GM19463 (cell line): ENCODE data around the gene PPP2R2B.

ENCODE experiments used
- ATAC-seq: cut with Tn5 transposase; IDR thresholded peaks from one replicate; pipeline ENCODE4 v1.9.1; 2021; ENCODE audit warnings: mild to moderate bottlenecking, moderate library complexity; ENCODE audit not compliant: unreplicated experiment

Gene PPP2R2B

GRCh38 chr5:146789712-146790653 is 88.6 kb downstream of the PPP2R2B start:
- ATAC-seq: no peak

- no peak for ATAC-seq
Observed at GRCh38 chr5:146788898-146789297, 89.7 kb downstream of the PPP2R2B start.

GRCh38 chr5:146785065-146785464 is 93.5 kb downstream of the PPP2R2B start:
- ATAC-seq: no peak

- no peak for ATAC-seq
Observed at GRCh38 chr5:146781157-146781556, 97.4 kb downstream of the PPP2R2B start.

- no peak for ATAC-seq
Observed at GRCh38 chr5:146779211-146779869, 99.2 kb downstream of the PPP2R2B start.

- ATAC-seq: no peak
Observed at GRCh38 chr5:146778795-146779194, 99.8 kb downstream of the PPP2R2B start.

GRCh38 chr5:146778261-146778660 is 100.3 kb downstream of the PPP2R2B start:
- no peak for ATAC-seq

GRCh38 chr5:146772881-146773466 is 105.6 kb downstream of the PPP2R2B start:
- no peak for ATAC-seq

GRCh38 chr5:146770980-146771379 is 107.6 kb downstream of the PPP2R2B start:
- ATAC-seq: no peak

GRCh38 chr5:146770546-146770945 is 108.0 kb downstream of the PPP2R2B start:
- ATAC-seq: no peak

GRCh38 chr5:146767534-146767933 is 111.0 kb downstream of the PPP2R2B start:
- ATAC-seq: no peak

- no peak for ATAC-seq
Observed at GRCh38 chr5:146766013-146766412, 112.5 kb downstream of the PPP2R2B start.

- ATAC-seq: no peak
Observed at GRCh38 chr5:146765089-146765832, 113.3 kb downstream of the PPP2R2B start.

GRCh38 chr5:146762830-146763229 is 115.7 kb downstream of the PPP2R2B start:
- ATAC-seq: no peak

- ATAC-seq: no peak
Observed at GRCh38 chr5:146761811-146762210, 116.7 kb downstream of the PPP2R2B start.

- no peak for ATAC-seq
Observed at GRCh38 chr5:146758938-146759337, 119.6 kb downstream of the PPP2R2B start.

- no peak for ATAC-seq
Observed at GRCh38 chr5:146758076-146758475, 120.5 kb downstream of the PPP2R2B start.

GRCh38 chr5:146756546-146756945 is 122.0 kb downstream of the PPP2R2B start:
- ATAC-seq: no peak

GRCh38 chr5:146755793-146756192 is 122.8 kb downstream of the PPP2R2B start:
- no peak for ATAC-seq

- no peak for ATAC-seq
Observed at GRCh38 chr5:146754621-146755020, 123.9 kb downstream of the PPP2R2B start.

GRCh38 chr5:146753641-146754040 is 124.9 kb downstream of the PPP2R2B start:
- ATAC-seq: no peak
